DMS153 treated with DMSO at 0.1 percent for 48 hours (cell line): ENCODE measurements around the gene GXYLT1.
"Not testable (repeated sequence)": the region's sequence is repeated elsewhere in the genome, so short reads cannot be mapped to it uniquely, and the experiment has no call there.

ENCODE experiments used
- DNase-seq: peaks from one replicate; lab custom pipeline; 2025; ENCODE audit not compliant: unreplicated experiment; lab: John Stamatoyannopoulos, UW

Gene GXYLT1, protein sequence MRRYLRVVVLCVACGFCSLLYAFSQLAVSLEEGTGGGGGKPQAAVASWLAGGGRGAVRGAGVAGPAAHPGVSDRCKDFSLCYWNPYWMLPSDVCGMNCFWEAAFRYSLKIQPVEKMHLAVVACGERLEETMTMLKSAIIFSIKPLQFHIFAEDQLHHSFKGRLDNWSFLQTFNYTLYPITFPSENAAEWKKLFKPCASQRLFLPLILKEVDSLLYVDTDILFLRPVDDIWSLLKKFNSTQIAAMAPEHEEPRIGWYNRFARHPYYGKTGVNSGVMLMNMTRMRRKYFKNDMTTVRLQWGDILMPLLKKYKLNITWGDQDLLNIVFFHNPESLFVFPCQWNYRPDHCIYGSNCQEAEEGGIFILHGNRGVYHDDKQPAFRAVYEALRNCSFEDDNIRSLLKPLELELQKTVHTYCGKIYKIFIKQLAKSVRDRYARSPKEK

DNA sequence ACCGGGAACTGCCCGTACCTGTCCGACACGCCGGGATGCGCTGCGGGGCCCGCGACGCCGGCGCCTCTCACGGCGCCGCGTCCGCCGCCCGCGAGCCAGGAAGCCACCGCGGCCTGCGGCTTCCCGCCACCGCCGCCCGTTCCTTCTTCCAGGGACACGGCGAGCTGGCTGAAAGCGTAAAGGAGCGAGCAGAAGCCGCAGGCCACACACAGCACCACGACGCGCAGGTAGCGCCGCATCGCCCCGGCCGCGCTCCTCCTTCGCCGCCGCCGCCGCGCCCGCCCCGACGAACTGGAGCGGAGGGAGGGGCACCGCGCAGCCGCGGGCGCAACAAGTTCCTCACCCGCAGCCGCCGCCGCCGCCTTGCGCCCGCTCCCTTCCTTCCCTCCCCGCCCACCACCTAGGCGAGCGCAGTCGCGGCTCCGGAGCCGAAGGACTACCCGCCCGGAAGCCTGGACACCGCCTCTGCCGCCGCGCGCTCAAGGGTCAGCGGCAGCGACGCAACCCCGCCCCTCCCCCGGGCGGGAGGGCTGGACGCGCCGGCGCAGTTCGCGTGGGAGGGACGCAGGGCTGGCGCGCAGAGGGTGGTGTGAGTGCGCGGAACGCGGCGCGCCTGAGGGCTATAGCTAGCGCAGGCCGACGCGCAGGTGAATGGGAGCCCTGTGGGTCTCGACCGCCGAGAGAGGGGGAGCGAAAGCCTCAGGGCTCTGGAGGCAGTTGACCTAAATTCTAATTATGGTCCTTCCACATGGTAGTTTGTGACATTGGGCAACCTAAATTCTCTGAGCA, at the start of gene GXYLT1:
GXYLT1 (minus strand) TSS at position 467 of the 789 bp plus-strand sequence; CDS start at position 239, 228 bp downstream.
- peak; percentile 74 for DNase-seq

DNA sequence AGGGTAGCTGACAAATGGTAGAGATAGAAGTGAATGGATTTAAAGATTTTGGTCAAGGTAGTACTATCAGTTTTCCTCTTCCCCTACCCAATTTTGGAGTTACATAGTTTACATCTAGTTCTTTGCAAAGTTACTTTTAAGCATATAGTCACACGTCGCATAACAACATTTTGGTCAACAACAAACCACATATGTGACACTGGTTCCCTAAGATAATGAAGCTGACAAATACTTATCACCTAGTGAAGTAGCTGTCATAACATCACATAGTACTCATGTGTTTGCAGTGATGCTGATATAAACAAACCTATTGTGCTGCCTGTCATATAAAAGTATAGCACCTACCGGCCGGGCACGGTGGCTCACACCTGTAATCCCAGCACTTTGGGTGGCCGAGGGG, 48.0 kb upstream of the GXYLT1 start:
- DNase-seq, result no peak

DNA sequence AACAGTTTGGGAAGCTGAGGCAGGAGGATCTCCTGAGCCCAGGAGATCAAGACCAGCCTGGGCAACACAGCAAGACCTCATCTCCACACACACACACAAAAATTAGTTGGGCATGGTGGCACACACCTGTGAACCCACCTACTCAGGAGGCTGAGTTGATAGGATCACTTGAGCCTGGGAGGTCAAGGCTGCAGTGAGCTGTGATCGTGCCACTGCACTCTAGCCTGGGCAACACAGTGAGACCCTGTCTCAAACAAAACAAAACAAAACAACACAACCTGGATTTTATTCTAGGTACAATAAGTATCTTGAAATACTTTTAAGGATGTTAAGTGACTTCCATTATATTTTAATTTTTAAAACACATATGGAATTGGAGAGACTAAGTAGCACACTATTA, 47.6 kb upstream of the GXYLT1 start:
- DNase-seq, result no peak

DNA sequence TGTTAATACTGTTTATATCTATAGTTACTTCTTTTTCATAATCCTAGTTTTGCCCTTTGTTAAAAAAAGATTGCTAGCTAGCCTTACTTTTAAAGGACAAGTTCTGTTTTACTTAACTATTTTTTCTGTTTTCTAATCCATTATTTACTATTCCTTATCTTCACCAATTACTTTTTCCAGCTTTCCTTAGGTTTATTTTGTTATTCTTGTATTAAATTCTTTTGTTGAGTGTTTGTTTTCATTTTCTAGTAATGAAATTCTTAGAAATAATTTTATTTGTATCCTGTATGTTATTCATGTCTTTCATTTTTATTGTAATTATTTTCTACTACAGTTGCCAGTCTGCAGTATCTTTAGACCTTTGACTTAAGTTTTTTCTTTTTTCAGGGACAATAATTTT, 45.7 kb upstream of the GXYLT1 start:
- no peak for DNase-seq

DNA sequence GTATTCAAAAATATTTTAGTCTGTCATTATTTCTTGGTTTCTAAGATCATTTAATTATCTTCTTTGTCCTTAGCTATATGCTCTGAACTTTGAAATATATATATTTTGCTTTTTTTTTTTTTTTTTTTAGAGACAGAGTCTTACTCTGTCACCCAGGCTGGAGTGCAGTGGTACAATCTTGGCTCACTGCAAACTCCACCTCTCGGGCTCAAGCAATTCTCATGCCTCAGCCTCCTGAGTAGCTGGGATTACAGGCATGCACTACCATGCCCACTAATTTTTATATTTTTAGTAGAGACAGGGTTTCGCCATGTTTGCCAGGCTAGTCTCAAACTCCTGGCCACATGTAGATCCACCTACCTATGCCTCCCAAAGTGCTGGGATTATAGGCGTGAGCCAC, 43.6 kb upstream of the GXYLT1 start:
- DNase-seq, result not testable (repeated sequence)

DNA sequence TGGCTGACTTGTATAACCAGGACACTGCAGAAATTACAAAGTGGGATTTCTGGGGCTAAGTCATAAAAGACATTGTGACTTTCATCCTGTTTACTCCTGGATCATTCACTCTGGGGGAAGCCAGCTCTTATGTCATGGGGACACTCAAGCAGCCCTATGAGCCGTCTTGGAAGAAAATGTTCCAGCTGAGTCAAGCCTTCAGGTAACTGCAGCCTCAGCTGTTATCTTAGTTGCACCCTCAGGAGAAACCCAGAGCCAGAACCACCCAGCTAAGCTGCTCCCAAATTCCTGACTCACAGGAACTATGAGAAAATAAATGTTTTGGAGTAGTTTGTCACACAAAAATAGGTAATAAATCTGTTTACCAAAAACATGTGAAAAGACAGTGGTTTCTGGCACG, 43.1 kb upstream of the GXYLT1 start:
- no peak for DNase-seq

DNA sequence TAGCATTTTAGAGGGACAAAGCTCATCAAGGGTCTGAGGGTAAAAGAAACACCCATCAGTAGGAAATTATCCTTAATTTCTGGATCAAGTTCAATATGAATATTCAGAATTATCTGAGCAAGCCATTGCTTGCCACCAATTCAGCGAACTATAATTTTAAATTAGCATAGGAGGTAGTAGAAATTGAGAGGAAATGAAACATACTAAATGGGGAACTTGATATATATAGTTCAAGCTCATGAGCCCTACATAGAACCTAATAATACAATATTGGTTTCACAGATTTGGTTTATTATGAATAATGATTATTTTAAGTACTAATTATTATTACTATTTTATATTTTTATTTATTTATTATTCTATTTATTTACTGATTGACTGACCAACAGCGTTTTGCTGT, 42.1 kb upstream of the GXYLT1 start:
- no peak for DNase-seq

DNA sequence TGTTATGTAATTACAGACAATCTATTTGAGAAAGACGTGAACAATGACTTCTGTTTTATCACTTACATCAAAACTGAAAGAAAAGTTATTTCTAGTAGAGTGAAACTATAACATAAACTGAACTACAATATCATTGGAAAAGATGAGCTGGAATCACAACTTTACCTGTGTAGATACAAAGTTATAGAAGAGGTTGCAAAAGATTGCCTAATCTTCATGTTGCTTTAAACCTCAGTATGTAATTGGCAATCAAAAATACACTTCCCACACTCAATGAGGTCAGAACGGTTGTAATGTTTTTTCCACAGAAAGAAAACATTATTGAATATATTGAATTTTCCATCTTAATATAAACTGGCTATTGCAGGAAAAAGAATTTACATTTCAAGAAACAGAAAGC, 37.7 kb upstream of the GXYLT1 start:
- DNase-seq, result no peak

DNA sequence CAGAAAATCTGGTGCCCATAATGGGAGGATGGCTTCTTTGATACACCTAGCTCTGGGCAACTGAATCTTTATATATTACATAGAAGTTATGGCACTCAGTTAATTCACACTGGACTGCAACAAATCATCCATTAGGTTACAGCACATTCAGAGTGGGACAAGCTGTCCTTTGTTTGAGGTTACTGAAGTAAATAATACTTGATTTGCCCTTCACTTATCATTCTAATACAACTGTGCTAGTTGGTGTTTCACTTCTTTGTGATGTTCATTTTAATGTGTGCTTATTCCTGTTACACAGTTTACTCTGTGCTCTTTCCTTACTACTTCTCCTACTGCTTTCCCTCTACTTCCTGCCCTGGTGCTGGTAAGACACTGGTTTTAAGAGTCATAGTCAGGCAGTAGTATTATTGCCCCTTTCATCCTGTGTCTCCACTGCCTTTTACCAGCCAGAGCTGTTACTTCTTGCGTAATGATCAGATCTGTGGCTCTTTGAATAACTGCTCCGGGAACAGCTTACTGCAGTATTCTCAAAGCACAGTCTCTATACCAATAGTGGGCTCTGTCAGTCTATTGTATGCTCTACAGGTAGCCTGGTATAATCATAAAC, 36.4 kb upstream of the GXYLT1 start:
- no peak for DNase-seq

DNA sequence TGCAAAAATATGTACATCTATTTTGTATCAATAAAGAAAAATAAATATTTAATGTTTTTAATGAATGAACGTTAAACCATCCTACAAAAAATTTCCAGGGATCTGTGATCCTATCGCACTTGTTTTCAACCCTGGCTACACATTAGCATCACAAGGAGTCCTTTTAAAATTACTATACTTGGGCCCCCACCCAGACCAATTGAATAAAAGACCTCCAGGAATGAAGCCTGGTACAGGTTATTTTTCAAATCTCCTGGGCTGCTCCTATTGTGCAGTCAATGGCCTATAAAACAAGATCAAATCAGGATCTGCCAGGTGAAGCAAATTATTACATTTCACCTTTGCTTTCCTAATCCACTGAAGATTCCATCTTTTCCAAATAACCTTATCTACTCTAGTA, 33.4 kb upstream of the GXYLT1 start:
- no peak for DNase-seq

DNA sequence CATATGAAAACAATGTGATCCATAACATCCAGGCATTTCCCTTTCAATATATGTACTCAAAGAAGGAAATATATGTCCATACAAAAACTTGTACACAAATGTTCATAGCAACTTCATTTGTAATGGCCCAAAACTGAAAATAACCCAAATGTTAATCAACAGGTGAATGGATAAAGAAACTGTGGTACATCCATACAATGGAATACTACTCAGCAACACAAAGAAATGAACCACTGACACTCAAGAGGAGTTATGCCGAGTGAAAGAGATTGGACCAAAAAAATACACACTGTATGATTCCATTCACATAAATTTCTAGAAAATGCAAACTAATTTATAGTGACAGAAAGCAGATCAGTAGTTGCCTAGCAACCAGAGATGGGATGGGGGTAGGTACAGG, 30.3 kb upstream of the GXYLT1 start:
- no peak for DNase-seq

DNA sequence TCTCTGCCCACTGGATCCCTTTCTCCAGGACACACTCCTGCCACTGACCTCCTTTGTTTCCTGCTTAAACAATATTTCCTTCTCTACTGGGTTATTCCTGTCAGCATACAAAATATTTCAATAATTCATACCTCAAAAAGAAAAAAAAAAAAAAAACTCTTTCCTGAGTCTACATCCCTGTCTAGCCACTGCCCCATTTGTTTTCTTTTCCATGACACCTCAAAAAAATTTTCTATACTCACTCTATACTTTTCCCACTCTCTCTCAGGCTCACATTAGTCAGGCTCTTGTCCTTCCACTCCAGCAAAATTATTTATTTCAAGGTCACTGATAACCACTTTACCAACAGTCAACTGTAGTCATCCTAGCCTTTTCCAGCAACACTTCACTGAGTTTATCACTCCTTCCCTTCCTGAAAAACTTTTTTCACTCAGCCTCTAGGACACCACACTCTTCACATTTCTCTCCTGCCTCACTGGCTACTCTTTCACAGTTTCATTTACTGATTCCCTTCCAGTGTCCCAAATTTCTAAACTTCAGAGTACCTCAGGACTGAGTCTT, 29.4 kb upstream of the GXYLT1 start:
- DNase-seq, result no peak

DNA sequence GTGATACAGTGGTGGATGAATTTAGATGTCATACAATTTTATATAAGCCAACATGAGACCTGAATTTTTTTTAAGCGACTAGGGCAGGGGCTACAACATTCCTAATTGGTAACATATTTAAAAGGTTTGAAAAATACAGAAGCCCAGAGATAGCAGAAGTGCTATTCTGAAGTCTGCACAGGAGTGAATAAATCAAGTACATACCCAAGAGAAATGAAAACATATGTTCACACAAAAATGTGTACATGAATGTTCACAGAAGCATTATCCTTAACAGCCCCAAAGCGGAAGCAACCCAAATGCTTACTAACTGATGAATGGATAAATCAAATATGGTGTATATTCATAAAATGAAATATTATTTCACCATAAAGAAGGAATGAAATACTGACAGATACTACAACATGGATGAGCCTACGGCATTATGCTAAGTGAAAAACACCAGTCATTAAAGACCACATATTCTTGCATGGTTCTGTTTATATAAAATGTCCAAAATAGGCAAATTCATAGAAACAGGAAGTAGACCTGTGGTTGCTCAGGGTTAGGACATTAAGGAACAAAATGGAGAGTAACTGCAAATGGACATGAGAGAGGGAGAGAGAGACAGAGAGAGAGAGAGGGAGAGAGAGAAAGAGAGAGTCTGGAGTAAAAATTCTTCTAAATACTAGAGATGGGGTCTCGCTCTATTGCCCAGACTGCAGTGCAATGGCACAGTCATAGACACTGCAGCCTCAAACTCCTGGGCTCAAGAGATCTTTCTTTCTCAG, 28.0 kb upstream of the GXYLT1 start:
- DNase-seq, result no peak

DNA sequence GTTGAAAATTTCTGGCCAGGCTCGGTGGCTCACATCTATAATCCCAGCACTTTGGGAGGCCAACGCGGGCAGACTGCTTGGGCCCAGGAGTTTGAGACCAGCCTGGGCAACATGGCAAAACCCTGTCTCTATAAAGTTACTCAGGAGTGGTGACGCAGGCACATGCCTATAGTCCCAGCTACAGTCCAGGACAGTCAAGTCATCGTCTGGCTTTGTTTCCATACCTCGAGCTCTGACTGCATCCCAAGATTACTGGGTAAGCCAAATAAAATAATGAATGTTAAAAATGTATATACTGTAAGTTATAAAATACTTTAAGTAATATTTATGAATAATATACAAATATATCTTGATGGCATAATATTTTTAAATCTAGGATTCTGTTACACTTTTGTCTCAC, 23.0 kb upstream of the GXYLT1 start:
- no peak for DNase-seq

DNA sequence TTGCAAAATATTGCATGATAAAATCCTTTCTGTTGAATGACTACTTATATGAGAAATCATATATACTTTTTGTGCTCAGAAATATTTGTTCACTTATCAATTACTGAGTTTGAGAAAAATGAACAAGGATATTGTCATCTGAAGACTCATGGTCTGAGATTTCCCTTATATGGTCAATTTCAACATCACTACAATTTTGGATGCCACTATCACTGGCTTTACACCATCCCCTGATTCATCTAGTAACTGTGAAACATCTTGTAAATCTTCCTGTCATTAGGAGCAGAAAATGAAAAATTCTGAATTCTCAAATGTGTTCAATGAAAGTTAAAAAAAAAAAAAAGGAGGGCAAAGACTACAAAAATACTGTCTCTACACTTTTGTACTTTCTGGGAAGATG, 21.8 kb upstream of the GXYLT1 start:
- DNase-seq, result no peak

DNA sequence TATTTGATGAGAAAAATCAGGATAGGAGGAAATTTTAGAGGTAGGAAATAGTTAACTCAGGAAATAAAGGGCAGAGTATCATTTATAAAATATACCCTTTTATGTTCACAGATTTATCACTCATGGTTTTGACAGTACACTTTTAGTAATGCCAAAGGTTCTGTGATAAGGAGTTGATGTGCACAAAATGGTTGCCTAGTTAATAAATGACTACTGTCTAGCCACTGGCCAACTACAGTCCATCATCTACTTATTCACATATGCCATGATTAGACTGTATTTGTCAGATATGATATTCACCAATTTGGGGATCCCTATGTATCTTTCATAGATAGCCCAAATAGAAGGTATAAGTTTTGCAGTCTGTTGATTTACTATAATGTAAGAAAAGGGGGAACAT, 19.2 kb upstream of the GXYLT1 start:
- DNase-seq, result no peak

DNA sequence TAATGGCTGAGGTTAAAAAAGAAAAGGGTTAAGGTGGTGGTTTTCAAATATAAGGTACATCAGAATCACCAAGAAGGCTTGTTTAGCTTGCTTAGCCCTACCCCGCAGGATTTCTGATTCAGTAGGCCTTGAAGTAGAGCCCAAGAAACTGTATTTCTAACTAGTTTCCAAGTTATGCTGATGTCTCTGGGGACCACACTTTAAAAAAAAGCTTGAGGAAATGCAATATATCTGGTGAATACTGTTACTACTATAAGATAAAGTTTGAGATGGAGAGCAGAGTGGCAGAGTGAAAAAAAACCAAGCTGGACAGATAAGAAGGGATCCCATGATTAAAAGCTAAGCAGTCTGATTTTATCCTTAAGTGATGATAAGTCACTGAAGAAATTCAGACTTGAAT, 18.3 kb upstream of the GXYLT1 start:
- no peak for DNase-seq

DNA sequence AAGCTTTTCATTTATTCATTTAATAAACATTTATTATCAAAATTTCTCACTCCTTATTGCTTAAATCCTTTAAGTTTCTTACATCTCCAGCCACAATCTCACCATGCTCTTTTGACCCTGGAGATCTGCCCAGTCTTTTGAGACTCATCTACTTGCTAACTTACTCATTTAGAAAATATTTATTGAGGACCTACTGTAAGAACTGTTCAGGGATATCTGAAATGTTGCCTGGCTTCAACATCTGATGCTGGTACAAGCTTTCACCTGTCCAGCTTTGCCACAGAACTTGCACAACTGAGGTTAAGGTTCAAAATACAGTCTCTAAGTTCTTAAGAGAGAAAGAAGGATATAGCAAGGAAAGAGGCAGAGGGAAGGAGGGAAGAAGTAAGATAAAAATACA, 17.5 kb upstream of the GXYLT1 start:
- DNase-seq, result no peak

DNA sequence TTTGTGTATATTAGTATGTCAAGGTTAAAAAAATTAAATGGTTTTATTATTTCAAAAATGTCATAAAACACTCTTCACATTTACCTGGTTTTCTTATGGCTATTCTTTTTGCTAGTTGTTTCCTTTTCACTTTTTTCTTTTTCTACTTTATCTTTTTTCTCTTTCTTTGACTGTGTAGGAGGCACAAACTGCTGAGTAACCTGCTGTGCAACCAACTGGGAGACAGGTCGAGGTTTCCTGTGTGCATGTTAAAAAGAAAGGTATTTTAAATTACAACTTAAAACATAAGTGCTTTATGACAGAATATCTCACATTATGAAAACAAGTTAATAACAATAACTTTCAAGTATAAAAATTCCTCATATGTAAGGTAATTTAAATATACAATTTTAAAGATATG, 16.9 kb upstream of the GXYLT1 start:
- no peak for DNase-seq

DNA sequence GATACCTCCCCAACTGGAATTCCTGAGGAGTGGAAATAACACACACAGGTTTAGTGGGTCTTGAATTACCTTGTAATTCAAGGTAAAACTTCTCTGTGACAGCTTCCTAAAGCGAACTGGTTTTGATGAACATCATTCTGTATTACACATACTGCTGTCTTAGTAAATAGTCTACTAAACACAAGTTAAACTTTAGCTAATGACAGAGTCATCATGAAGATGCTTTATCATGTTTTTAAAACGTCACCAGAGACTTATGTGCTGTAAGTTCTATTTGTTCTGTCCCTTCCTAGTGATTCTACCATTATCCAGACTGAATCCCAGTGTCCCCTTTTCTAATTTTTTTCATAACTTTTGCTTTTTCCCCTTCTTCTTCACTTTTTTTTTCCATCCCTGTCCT, 11.6 kb upstream of the GXYLT1 start:
- DNase-seq, result no peak
